ENCODE data around the gene ICOS. TPM values are rescaled to one million over a fixed set of nuclear protein-coding genes. Genes with fewer than 3 reads are reported as not detected.

ICOS gene
- total RNA-seq, 2 experiments from 2014 or later: 197 to 211 TPM

DNA sequence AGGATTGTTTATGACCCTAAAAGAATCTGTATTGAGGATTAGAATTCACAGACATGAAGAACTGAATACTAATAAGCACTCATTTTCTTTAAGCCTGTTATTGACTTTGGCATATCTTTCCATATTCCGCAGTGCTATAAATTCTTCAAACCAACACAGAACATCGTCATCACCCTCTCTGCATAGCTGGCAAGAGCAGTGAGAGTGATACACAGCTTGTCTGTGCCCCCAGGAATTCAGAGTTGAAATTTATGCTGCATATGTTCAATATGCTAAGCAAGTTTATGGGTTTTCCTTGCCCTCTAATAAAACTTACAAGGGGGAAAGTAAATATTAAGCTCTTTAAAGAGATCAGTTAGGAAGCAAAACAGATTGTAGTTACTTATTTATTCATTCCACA is 36.3 kb upstream of the ICOS start:
- CTCF ChIA-PET: interaction anchor here (1.7 kb wide), 1 partner anchor 9 kb away, joined by 7 read pairs; no protein-coding TSS in a partner anchor
- Mint-ChIP-seq H3K36me3 (ENCODE audit: low read depth) (peaks cover 12% of the 10 kb centered on the region), H3K9me3 (peaks cover 16% of the 10 kb centered on the region), H3K27me3 (ENCODE audit: low read depth) (no peaks in the 10 kb centered on the region), H3K4me3 (no peak overlapping the region), H3K4me1 (ENCODE audit: low read depth) (peaks cover 15% of the 10 kb centered on the region), H3K27ac (no peak overlapping the region)
- DNase-seq: no peak
- intact Hi-C loops (cut with micrococcal nuclease): no loop called here

DNA sequence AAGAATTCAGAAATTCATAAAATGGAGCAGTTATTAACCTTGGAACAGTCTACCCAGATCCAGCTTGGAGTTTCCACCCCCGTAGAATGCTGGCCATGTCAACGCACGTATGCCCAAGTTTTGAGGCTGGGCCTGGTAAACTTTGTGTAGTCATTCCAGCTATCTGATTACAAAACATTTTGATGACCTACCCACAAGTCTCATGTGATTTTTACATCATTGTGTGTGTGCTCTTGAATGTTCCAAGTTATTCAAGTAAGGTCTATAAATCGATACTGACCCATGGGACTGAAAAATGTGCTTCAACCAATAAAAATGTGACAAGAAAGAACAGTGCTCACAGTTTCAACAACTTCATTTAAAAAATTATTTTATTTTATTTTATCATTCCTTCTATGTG is 32.5 kb upstream of the ICOS start:
- Mint-ChIP-seq H3K4me3 (no peak overlapping the region), H3K27me3 (ENCODE audit: low read depth) (no peaks in the 10 kb centered on the region), H3K4me1 (ENCODE audit: low read depth) (peaks cover 8% of the 10 kb centered on the region), H3K9me3 (peaks cover 16% of the 10 kb centered on the region), H3K36me3 (ENCODE audit: low read depth) (peaks cover 12% of the 10 kb centered on the region), H3K27ac (no peak overlapping the region)
- CTCF ChIA-PET: interaction anchor here (0.8 kb wide), 1 partner anchor 18 kb away, joined by 4 read pairs; no protein-coding TSS in a partner anchor
- intact Hi-C loops (cut with micrococcal nuclease): no loop called here
- no peak for DNase-seq

GRCh38 chr2:203905656-203906055 is 30.9 kb upstream of the ICOS start:
- Mint-ChIP-seq H3K4me3 (no peak overlapping the region), H3K27me3 (ENCODE audit: low read depth) (no peaks in the 10 kb centered on the region), H3K9me3 (peaks cover 15% of the 10 kb centered on the region), H3K36me3 (ENCODE audit: low read depth) (peaks cover 12% of the 10 kb centered on the region), H3K27ac (no peak overlapping the region), H3K4me1 (ENCODE audit: low read depth) (peaks cover 22% of the 10 kb centered on the region)
- CTCF ChIA-PET: interaction anchor here (0.7 to 1.2 kb wide), 6 partner anchors 19 to 421 kb away, joined by 3 to 5 read pairs (median 4); no protein-coding TSS in a partner anchor
- DNase-seq: no peak
- intact Hi-C loops (cut with micrococcal nuclease): loop anchor here (5.0 kb wide), 1 partner anchor 253 kb away; no protein-coding TSS in a partner anchor

DNA sequence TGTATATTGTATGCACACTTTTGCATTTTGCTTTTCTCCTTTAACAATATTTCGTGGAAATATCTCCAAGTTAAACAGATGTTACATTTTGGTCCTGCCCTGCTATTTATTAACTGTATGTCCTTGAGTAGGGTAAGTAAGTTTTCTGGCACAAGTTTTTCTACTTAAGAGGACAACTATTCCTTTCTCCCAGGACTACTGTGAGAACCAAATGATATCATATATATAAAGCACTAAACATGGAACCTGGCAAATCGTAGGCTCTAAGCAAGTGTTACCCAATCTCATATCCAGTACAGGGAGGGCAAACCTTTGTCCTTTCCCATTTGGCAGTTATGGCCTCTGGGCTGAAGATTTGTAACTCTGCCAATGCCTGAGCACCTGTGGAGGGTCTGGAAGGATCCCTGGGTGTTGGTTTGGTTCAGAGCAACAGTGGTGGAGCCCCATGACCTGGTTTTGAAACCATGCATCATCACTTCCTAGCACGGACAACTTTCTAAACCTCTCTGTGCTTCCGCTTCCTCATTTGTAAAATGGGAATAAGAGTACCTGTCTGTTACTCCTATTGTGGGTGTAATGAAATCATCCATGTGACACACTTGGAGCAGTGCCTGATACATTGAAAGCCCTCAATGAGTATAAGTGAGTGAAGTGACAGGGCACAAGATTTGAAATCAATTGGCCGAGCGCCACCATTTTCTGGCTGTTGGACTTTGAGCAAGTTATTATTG is 28.3 kb upstream of the ICOS start:
- CTCF ChIA-PET: interaction anchor here (2.0 to 3.3 kb wide), 4 partner anchors 11 to 424 kb away, joined by 7 to 28 read pairs (median 16); no protein-coding TSS in a partner anchor
- Mint-ChIP-seq H3K4me1 (ENCODE audit: low read depth) (peaks cover 22% of the 10 kb centered on the region), H3K36me3 (ENCODE audit: low read depth) (peaks cover 1% of the 10 kb centered on the region), H3K9me3 (no peaks in the 10 kb centered on the region), H3K4me3 (no peak overlapping the region), H3K27me3 (ENCODE audit: low read depth) (no peaks in the 10 kb centered on the region), H3K27ac (no peak overlapping the region)
- intact Hi-C loops (cut with micrococcal nuclease): loop anchor here (2.0 to 5.0 kb wide), 3 partner anchors 83 to 683 kb away; no protein-coding TSS in a partner anchor
- DNase-seq: no peak

DNA sequence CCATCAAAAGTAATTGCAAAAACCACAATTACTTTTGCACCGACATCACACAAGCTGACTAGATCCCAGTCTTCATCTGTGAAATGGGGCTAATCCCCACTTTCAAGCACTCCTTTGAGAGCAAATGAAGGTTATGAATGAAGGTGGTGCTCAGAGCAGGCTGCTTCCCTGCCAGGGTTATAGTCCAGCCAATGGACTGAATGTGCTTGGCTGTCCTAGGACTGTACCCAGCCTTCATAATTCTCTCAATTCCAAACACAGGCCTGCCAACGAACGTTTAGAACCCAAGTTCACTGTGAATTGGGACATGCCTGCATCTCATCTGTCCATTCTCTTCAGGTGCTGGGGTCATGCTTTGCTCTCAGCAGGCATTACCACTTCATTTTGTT is 27.8 kb upstream of the ICOS start:
- Mint-ChIP-seq H3K4me1 (ENCODE audit: low read depth) (peaks cover 22% of the 10 kb centered on the region), H3K27me3 (ENCODE audit: low read depth) (no peaks in the 10 kb centered on the region), H3K27ac (no peak overlapping the region), H3K9me3 (no peaks in the 10 kb centered on the region), H3K36me3 (ENCODE audit: low read depth) (no peaks in the 10 kb centered on the region), H3K4me3 (no peak overlapping the region)
- CTCF ChIA-PET: interaction anchor here (0.6 to 3.3 kb wide), 21 partner anchors 9 to 424 kb away, joined by 3 to 28 read pairs (median 6); no protein-coding TSS in a partner anchor
- intact Hi-C loops (cut with micrococcal nuclease): loop anchor here (1.0 to 5.0 kb wide), 9 partner anchors 22 to 1077 kb away; no protein-coding TSS in a partner anchor
- no peak for DNase-seq

DNA sequence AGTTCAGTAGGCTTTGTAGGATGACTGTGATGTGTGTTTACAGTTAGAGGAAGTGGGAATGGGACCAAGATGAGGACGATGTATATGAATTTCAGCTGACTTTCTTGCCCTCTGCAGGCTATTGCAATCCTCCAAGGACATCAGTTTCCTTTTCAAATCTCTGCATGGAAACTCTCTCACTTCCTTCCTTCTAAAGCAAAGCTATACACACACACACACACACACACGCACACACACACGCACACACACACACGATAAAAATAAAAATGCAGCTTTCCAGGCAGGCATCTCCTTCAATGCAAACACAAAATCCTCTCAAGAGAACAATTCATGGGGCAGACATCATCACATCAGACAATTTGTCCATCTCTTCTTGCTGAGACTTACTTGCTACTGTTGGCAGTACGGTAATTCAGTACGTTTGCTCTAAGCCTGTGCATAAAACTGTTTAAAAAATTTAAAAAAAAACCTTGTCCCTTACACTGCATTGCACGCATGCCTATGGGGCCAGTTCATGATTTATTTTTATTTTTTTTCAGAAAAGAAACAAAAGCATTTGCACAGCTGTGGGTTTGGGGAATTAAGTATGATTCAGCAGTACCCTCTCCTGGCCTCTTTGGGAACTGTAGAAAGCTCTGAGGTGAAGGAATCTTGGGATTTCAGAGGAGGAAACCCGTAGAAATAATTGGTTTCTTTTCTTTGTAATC is 27.1 kb upstream of the ICOS start:
- CTCF ChIA-PET: interaction anchor here (0.6 to 3.3 kb wide), 32 partner anchors 10 to 1033 kb away, joined by 3 to 28 read pairs (median 4); no protein-coding TSS in a partner anchor
- no peaks in the 10 kb centered on the region for H3K36me3 Mint-ChIP-seq (ENCODE audit: low read depth)
- H3K4me3 Mint-ChIP-seq: no peak overlapping the region
- no peaks in the 10 kb centered on the region for H3K9me3 Mint-ChIP-seq
- intact Hi-C loops (cut with micrococcal nuclease): loop anchor here (1.0 to 5.0 kb wide), 9 partner anchors 23 to 1078 kb away; no protein-coding TSS in a partner anchor
- peak; percentile 53 for DNase-seq
- peak overlapping the region; percentile 34 for H3K27ac Mint-ChIP-seq
- H3K4me1 Mint-ChIP-seq (ENCODE audit: low read depth): peaks cover 22% of the 10 kb centered on the region
- H3K27me3 Mint-ChIP-seq (ENCODE audit: low read depth): no peaks in the 10 kb centered on the region

DNA sequence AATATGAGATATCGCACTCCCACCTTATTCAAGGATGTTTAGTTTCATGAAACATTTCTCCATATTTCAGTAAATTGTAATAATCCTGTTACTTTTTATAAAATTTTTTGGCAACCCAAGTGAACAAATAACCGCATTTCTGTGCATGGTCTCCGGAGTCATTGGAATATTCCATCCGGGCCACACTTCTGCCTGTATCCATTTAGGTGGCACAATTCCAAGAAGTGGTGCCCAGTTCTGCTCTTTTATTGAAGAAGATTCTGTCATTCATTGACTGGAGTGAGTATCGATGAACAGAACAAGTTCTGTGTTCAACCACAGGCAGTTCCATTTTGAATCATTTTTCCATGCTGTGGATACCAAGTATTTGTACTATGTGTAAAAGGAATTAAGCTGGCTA is 26.6 kb upstream of the ICOS start:
- H3K27me3 Mint-ChIP-seq (ENCODE audit: low read depth): no peaks in the 10 kb centered on the region
- no peaks in the 10 kb centered on the region for H3K9me3 Mint-ChIP-seq
- no peaks in the 10 kb centered on the region for H3K36me3 Mint-ChIP-seq (ENCODE audit: low read depth)
- no peak overlapping the region for H3K4me3 Mint-ChIP-seq
- peaks cover 22% of the 10 kb centered on the region for H3K4me1 Mint-ChIP-seq (ENCODE audit: low read depth)
- DNase-seq: no peak
- intact Hi-C loops (cut with micrococcal nuclease): loop anchor here (1.0 to 5.0 kb wide), 9 partner anchors 24 to 1079 kb away; no protein-coding TSS in a partner anchor
- CTCF ChIA-PET: interaction anchor here (0.6 to 3.3 kb wide), 31 partner anchors 10 to 1034 kb away, joined by 3 to 28 read pairs (median 5); no protein-coding TSS in a partner anchor
- no peak overlapping the region for H3K27ac Mint-ChIP-seq

- no peak overlapping the region for H3K27ac Mint-ChIP-seq
- no peaks in the 10 kb centered on the region for H3K9me3 Mint-ChIP-seq
- no peaks in the 10 kb centered on the region for H3K27me3 Mint-ChIP-seq (ENCODE audit: low read depth)
- no peaks in the 10 kb centered on the region for H3K36me3 Mint-ChIP-seq (ENCODE audit: low read depth)
- peaks cover 37% of the 10 kb centered on the region for H3K4me1 Mint-ChIP-seq (ENCODE audit: low read depth)
- intact Hi-C loops (cut with micrococcal nuclease): no loop called here
- no peak overlapping the region for H3K4me3 Mint-ChIP-seq
- no peak for DNase-seq
- CTCF ChIA-PET: no interaction called here
Measured at GRCh38 chr2:203913947-203914346, 22.6 kb upstream of the ICOS start.

GRCh38 chr2:203914546-203915182 is 21.9 kb upstream of the ICOS start:
- H3K9me3 Mint-ChIP-seq: no peaks in the 10 kb centered on the region
- H3K27ac Mint-ChIP-seq: no peak overlapping the region
- intact Hi-C loops (cut with micrococcal nuclease): no loop called here
- CTCF ChIA-PET: interaction anchor here (0.6 to 1.2 kb wide), 2 partner anchors 263 to 473 kb away, joined by 4 to 5 read pairs; no protein-coding TSS in a partner anchor
- DNase-seq: no peak
- H3K27me3 Mint-ChIP-seq (ENCODE audit: low read depth): no peaks in the 10 kb centered on the region
- H3K4me3 Mint-ChIP-seq: no peak overlapping the region
- H3K4me1 Mint-ChIP-seq (ENCODE audit: low read depth): peaks cover 29% of the 10 kb centered on the region
- no peaks in the 10 kb centered on the region for H3K36me3 Mint-ChIP-seq (ENCODE audit: low read depth)

GRCh38 chr2:203915256-203915655 is 21.3 kb upstream of the ICOS start:
- no peaks in the 10 kb centered on the region for H3K27me3 Mint-ChIP-seq (ENCODE audit: low read depth)
- intact Hi-C loops (cut with micrococcal nuclease): no loop called here
- no peaks in the 10 kb centered on the region for H3K36me3 Mint-ChIP-seq (ENCODE audit: low read depth)
- CTCF ChIA-PET: interaction anchor here (1.2 kb wide), 1 partner anchor 262 kb away, joined by 5 read pairs; no protein-coding TSS in a partner anchor
- H3K4me3 Mint-ChIP-seq: no peak overlapping the region
- H3K9me3 Mint-ChIP-seq: no peaks in the 10 kb centered on the region
- no peak overlapping the region for H3K27ac Mint-ChIP-seq
- H3K4me1 Mint-ChIP-seq (ENCODE audit: low read depth): peaks cover 23% of the 10 kb centered on the region
- DNase-seq: no peak

- intact Hi-C loops (cut with micrococcal nuclease): no loop called here
- Mint-ChIP-seq H3K27me3 (ENCODE audit: low read depth) (no peaks in the 10 kb centered on the region), H3K36me3 (ENCODE audit: low read depth) (no peaks in the 10 kb centered on the region), H3K9me3 (no peaks in the 10 kb centered on the region), H3K4me1 (ENCODE audit: low read depth) (peaks cover 22% of the 10 kb centered on the region), H3K27ac (no peak overlapping the region), H3K4me3 (no peak overlapping the region)
- DNase-seq: no peak
- CTCF ChIA-PET: interaction anchor here (0.7 to 1.4 kb wide), 4 partner anchors 13 to 107 kb away, joined by 3 to 4 read pairs (median 4); no protein-coding TSS in a partner anchor
Measured at GRCh38 chr2:203916756-203917155, 19.8 kb upstream of the ICOS start.

DNA sequence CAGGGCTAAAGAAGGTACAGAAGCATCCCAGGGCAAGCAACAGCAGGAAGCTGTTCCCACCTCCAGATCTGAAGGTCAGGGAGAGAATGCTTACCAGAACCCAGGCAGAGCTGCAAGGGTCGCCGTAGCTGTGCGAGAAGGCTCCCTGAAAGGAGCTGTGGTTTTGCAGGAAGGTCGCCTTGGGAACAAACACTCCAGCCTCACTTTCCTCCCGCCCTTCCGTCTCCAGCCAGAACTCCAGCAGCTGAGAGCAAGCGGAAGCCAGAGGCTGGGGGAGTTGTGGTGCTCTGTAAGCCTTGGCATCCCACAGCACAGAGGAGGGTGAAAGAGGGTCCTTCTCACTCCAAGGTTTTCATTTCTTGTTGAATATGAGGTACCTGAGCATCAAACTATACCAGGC is 18.3 kb upstream of the ICOS start:
- intact Hi-C loops (cut with micrococcal nuclease): no loop called here
- no peak for DNase-seq
- Mint-ChIP-seq H3K27ac (no peak overlapping the region), H3K27me3 (ENCODE audit: low read depth) (no peaks in the 10 kb centered on the region), H3K9me3 (no peaks in the 10 kb centered on the region), H3K4me3 (no peak overlapping the region), H3K4me1 (ENCODE audit: low read depth) (peaks cover 22% of the 10 kb centered on the region), H3K36me3 (ENCODE audit: low read depth) (no peaks in the 10 kb centered on the region)
- CTCF ChIA-PET: interaction anchor here (1.0 kb wide), 1 partner anchor 12 kb away, joined by 3 read pairs; no protein-coding TSS in a partner anchor
